ENCODE measurements around the gene MCF2L.
"Not testable (repeated sequence)": the region's sequence is repeated elsewhere in the genome, so short reads cannot be mapped to it uniquely, and the experiment has no call there.

The MCF2L gene

DNA sequence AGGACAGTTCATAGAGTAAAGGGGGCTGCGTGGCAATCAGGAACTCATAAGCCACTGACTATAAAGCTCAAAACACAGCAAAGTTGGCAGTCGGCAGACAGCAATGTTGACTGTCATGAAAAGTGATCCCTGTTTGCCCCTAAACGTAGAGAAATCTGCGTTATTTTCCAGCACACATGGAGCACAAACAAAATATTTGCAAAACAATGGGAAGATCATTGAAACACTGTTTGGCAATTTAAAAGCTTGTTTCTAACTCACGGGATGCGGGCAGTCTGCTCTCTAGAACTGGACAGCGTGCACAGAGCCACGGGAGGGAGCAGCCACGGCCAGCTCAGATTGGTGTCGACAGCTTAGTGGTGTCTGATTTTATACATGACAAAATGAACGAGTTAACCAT, 130.1 kb downstream of the MCF2L start:
- H3K4me3 ChIP-seq, result no peak overlapping the region
- DNase-seq (ENCODE audit: low spot score), result no peak
- TF ChIP-seq, protein P1, sequence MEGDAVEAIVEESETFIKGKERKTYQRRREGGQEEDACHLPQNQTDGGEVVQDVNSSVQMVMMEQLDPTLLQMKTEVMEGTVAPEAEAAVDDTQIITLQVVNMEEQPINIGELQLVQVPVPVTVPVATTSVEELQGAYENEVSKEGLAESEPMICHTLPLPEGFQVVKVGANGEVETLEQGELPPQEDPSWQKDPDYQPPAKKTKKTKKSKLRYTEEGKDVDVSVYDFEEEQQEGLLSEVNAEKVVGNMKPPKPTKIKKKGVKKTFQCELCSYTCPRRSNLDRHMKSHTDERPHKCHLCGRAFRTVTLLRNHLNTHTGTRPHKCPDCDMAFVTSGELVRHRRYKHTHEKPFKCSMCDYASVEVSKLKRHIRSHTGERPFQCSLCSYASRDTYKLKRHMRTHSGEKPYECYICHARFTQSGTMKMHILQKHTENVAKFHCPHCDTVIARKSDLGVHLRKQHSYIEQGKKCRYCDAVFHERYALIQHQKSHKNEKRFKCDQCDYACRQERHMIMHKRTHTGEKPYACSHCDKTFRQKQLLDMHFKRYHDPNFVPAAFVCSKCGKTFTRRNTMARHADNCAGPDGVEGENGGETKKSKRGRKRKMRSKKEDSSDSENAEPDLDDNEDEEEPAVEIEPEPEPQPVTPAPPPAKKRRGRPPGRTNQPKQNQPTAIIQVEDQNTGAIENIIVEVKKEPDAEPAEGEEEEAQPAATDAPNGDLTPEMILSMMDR (IDR thresholded peaks at IDR 0.05), result no peak
- H3K27ac ChIP-seq, result no peak overlapping the region

DNA sequence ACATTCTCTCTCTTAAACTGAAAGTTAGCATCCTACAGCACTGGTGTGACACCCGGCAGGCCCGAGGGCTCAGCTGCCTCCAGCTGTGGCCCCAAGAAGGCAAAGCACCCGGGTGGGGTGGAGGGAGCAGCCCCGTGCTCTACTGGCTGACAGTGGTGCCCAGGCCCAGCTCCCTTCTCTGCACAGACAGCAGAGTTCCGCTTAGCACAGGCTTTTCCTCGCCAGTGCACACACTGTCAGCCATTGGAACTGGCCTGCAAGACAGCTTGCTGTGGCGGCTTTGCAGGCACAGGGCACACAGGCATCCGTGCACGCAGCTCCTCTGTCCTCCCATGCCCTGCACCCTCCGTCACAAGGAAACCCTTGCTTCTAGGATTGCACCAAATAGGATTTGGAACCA, 133.3 kb downstream of the MCF2L start:
- not testable (repeated sequence) for DNase-seq (ENCODE audit: low spot score); H3K4me3 ChIP-seq; H3K27ac ChIP-seq

DNA sequence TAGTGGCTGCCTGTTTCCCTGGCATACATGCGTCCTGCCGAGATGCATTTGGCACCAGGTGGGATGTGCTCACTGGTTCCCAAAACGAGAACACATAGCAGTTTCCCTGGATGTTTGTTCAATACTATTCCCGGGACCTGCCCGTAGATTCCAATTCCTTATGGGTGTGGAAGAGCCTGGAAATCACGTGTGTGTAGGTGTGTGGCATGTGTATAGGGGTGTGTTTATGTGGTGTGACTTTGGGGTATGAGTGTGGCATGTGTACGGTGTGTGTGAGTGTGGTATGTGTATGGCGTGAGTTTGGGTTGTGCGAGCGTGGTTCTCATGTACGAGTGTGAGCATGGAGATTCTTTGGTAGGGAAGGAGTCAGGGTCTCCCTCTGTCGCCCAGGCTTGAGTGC, 133.7 kb downstream of the MCF2L start:
- no peak overlapping the region for H3K27ac ChIP-seq
- no peak for DNase-seq (ENCODE audit: low spot score)
- TF ChIP-seq, protein P1 (IDR thresholded peaks at IDR 0.05), result no peak
- no peak overlapping the region for H3K4me3 ChIP-seq

DNA sequence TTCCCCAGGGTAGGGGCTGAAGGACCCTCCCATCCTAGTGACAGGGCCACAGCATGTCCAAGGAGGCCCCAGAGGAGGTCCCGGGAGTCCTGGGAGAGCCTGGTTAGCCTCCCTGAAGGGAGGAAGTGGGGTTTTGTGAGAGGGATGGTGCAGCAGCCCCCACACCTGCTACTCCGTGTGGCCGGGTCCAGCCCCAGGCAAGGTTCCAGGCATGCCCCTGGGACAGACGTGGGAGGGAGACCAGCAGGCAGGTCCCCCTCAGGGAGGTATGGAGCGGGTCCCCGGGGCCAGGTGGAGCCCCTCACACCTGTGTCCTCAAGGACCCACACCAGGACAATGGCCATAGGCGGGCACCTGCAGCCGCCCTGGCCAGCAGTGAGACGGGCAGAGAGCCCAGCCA, 134.6 kb downstream of the MCF2L start:
- H3K4me3 ChIP-seq, result no peak overlapping the region
- no peak for DNase-seq (ENCODE audit: low spot score)
- H3K27ac ChIP-seq, result no peak overlapping the region
- TF ChIP-seq, protein P1 (IDR thresholded peaks at IDR 0.05), result no peak

DNA sequence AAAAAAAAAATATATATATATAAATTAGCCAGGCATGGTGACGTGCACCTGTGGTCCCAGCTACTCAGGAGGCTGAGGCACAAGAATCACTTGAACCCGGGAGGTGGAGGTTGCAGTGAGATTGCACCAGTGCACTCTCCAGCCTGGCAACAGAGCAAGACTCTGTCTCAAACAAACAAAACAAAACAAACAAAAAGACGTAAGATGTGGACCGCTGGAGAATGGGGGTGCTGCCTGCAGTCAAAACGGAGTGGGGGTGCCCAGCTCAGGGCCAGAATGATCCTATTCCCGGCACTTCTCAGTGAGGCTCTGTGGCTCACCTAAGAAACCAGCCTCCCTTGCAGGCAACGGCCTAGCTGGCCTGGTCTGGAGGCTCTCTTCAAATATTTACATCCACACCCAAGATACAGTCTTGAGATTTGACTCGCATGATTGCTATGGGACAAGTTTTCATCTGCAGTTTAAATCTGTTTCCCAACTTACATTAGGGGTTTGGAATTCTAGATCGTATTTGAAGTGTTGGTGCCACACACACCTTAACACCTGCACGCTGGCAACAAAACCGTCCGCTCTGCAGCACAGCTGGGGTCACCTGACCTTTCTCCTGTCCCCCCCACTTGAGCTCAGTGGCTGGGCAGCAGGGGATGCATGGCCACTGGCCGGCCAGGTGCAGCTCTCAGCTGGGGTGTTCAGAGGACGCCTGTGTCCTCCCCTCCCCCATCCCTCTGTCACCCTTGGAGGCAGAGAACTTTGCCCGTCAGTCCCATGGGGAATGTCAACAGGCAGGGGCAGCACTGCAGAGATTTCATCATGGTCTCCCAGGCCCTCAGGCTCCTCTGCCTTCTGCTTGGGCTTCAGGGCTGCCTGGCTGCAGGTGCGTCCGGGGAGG, 136.3 kb downstream of the MCF2L start, which contains the start of gene F7:
TSS of gene F7 (plus strand) at position 760 of the 889 bp plus-strand sequence. CDS start at position 811, 51 bp downstream.
- H3K4me3 ChIP-seq, result no peak within 1 kb of the TSS
- no peak within 1 kb of the TSS for H3K27ac ChIP-seq
- TF ChIP-seq, protein P1 (IDR thresholded peaks at IDR 0.05), result no peak
- no peak for DNase-seq (ENCODE audit: low spot score)

- Histone ChIP-seq H3K27ac (no peak overlapping the region), H3K4me3 (no peak overlapping the region)
- no peak for DNase-seq (ENCODE audit: low spot score)
- TF ChIP-seq, protein P1 (IDR thresholded peaks at IDR 0.05), result no peak
Observed at GRCh38 chr13:113105921-113106452, 137.0 kb downstream of the MCF2L start.

- Histone ChIP-seq H3K4me3 (no peak overlapping the region), H3K27ac (no peak overlapping the region)
- DNase-seq (ENCODE audit: low spot score), result no peak
- TF ChIP-seq, protein P1 (IDR thresholded peaks at IDR 0.05), result no peak
Observed at GRCh38 chr13:113106711-113107351, 137.8 kb downstream of the MCF2L start.

DNA sequence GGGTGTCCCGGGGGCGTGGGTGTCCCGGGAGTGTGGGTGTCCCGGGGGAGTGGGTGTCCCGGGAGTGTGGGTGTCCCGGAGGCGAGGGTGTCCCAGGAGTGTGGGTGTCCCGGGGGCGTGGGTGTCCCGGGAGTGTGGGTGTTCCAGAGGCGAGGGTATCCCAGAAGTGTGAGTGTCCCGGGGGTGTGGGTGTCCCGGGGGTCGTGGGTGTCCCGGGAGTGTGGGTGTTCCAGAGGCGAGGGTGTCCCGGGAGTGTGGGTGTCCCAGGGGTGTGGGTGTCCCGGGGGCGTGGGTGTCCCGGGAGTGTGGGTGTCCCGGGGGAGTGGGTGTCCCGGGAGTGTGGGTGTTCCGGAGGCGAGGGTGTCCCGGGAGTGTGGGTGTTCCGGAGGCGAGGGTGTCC, 139.5 kb downstream of the MCF2L start:
- not testable (repeated sequence) for DNase-seq (ENCODE audit: low spot score)

More for the DNA sequence above, 139.5 kb downstream of the MCF2L start:
- H3K4me3 ChIP-seq, H3K27ac ChIP-seq: not testable (repeated sequence)
